Kidney epithelial cell (primary cell): ENCODE results near the gene FZD4. TPM values are rescaled to one million over a fixed set of nuclear protein-coding genes. Genes with fewer than 3 reads are reported as not detected.
"Not testable (repeated sequence)": the region's sequence is repeated elsewhere in the genome, so short reads cannot be mapped to it uniquely, and the experiment has no call there.

ENCODE experiments used
- DNase-seq: peaks from one replicate; pipeline ENCODE4 v3.0.0-alpha.2; 2010; ENCODE audit warnings: low read depth
- H3K27me3 ChIP-seq: 2 replicates; pipeline ENCODE4 v1.6.0; 2011; ENCODE audit warnings: low read length; ENCODE audit not compliant: control insufficient read depth, insufficient read depth
- H3K36me3 ChIP-seq: 2 replicates; pipeline ENCODE4 v1.5.1; 2011; ENCODE audit warnings: low read length; ENCODE audit not compliant: control insufficient read depth, insufficient read depth
- H3K4me3 ChIP-seq: 2 replicates; pipeline ENCODE4 v1.5.1; 2011; ENCODE audit warnings: low read depth, mild to moderate bottlenecking, control low read depth, low read length
- total RNA-seq: library from RNA; depleted of rRNA; stranded (reverse); fragments of >200 nt; gene quantifications from 2 replicates; pipeline ENCODE4 v1.2.3, GENCODE V29; 2015
- TF ChIP-seq, protein P1 (sequence below): IDR thresholded peaks from 2 replicates; pipeline ENCODE4 v1.5.1; 2011; ENCODE audit warnings: mild to moderate bottlenecking, moderate library complexity, low read length, control low read depth, inconsistent platforms; ENCODE audit not compliant: insufficient read depth, poor library complexity, severe bottlenecking

The FZD4 gene
- total RNA-seq, 1 donor from 2014 or later: 7.5 TPM

DNA sequence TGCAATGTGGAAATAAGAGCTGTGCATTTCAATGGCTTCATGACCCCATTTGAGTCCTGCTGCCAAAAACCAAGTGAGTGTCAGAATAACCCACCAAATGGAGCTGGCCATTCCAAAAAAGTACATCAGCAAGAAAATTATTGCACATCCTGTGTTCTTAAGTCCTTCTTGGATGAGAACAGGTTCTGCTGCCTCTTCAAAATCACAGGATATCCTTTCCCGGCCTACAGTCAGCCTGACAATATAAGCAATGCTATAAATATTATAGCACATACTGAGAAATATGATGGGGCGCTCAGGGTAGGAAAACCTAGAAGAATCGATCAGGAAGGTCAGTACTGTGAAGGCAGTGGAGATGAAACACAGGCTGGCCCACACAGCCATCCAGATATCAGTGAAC, 3.5 kb downstream of the FZD4 start:
- no peak for DNase-seq
- TF ChIP-seq, protein P1, sequence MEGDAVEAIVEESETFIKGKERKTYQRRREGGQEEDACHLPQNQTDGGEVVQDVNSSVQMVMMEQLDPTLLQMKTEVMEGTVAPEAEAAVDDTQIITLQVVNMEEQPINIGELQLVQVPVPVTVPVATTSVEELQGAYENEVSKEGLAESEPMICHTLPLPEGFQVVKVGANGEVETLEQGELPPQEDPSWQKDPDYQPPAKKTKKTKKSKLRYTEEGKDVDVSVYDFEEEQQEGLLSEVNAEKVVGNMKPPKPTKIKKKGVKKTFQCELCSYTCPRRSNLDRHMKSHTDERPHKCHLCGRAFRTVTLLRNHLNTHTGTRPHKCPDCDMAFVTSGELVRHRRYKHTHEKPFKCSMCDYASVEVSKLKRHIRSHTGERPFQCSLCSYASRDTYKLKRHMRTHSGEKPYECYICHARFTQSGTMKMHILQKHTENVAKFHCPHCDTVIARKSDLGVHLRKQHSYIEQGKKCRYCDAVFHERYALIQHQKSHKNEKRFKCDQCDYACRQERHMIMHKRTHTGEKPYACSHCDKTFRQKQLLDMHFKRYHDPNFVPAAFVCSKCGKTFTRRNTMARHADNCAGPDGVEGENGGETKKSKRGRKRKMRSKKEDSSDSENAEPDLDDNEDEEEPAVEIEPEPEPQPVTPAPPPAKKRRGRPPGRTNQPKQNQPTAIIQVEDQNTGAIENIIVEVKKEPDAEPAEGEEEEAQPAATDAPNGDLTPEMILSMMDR: no peak
- H3K4me3 ChIP-seq: no peak overlapping the region
- no peaks in the 10 kb centered on the region for H3K27me3 ChIP-seq
- peaks cover 4% of the 10 kb centered on the region for H3K36me3 ChIP-seq

DNA sequence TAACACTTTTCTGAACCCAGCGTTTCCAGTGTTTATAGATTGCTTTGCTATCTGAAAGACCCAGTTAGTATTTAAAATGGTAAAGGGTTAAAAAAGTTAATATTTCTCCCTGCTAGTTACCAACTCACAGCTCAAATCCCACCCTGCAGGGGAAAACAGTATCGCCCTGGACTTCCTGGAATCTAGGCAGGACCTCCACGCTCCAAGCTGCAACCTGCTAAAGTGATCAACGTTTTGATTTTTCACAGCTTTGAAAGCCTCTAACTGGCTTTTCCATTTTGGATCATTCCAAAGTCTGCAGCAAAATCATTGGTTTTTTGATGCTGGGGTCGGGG, 4.6 kb downstream of the FZD4 start:
- Histone ChIP-seq H3K36me3 (peaks cover 4% of the 10 kb centered on the region), H3K27me3 (no peaks in the 10 kb centered on the region), H3K4me3 (no peak overlapping the region)
- no peak for DNase-seq
- TF ChIP-seq, protein P1: no peak

DNA sequence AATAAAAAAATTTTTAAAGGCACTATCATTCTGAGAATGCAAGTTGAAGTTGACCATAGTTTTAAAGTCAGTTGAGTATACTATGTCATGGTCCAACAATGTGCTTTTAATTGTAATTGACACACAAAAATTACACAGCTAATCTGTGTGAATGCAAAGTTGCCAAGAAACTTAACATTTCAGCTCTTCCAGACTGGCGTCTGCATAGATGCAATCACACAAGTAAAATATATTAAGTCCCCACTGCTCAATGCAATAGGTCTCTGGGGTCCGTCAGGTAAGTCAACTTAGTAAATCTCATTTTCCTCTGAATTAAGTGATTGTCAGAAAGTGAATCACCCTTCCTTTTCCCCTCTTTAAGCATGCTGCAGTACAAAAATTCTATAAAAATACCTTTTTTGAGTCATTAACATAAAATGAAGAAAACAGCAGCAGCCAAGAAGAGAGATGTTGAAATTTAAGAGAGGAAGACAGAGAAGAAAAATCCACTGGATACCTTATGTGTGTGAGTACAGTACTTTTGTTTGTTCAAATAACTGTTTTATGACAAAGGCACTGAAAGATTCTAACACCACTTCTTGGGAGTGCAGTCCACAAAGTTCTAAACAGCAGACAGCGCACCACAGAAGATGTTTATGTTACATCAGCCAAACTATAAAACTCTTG, 5.1 kb downstream of the FZD4 start:
- no peak for DNase-seq
- H3K4me3 ChIP-seq: no peak overlapping the region
- H3K36me3 ChIP-seq: peaks cover 4% of the 10 kb centered on the region
- H3K27me3 ChIP-seq: no peaks in the 10 kb centered on the region
- TF ChIP-seq, protein P1: no peak

DNA sequence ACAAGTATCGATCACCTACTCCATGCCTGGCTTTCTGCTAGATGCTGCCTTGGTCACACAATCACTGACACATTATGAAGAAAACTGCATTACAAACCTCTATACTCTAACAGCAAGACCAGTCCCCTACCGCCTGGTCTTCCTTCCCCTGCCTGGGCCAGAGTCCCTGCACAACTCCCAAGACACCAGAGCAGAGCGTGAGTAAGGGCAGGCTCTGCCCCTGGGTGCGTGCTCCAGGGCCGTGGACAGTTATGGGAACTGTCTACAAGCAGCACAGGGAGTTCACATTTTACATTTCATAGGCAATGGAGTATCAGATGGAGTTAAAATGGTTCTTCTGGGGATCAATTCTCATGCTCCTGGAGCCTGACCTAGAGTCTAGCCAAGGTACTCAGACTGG, 6.5 kb downstream of the FZD4 start:
- no peak for DNase-seq
- Histone ChIP-seq H3K4me3 (no peak overlapping the region), H3K36me3 (peaks cover 4% of the 10 kb centered on the region), H3K27me3 (no peaks in the 10 kb centered on the region)
- TF ChIP-seq, protein P1: no peak

DNA sequence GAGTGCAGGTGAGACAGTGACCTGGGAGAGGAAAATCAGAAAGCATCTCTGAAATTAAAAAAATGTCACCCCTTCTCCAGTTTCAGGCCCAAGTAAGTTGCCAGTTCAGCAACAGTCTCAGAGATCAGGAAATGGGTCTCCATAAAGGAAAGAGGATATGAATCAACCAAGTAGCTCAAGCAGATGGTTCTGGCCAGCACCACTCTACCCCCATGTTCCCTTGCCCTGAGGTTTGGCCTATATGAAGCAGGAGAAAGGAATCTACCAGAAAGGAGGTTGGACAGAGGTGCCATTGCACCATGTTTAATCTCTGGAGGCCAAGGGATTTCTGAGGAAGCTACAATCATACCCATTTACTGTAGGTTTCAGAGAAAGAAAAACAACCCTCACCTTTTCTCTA, 7.7 kb downstream of the FZD4 start:
- no peaks in the 10 kb centered on the region for H3K27me3 ChIP-seq
- H3K36me3 ChIP-seq: peaks cover 4% of the 10 kb centered on the region
- no peak for DNase-seq
- TF ChIP-seq, protein P1: no peak
- no peak overlapping the region for H3K4me3 ChIP-seq

DNA sequence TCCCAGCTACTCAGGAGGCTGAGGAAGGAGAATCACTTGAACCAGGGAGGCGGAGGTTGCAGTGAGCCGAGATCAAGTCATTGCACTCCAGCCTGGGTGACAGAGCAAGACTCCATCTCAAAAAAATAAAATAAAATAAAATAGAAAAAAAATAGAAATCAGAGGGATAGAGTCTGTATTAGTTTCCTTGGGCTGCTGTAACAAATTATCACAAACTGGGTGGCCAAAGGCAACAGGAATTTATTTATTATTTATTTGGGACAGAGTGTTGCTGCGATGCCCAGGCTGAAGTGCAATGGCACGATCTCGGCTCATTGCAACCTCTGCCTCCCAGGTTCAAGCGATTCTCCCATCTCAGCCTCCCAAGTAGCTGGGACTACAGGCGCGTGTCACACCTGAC, 11.7 kb downstream of the FZD4 start:
- H3K27me3 ChIP-seq, DNase-seq, H3K4me3 ChIP-seq, H3K36me3 ChIP-seq: not testable (repeated sequence)
